GM19239 (cell line): ENCODE measurements around the gene SGSM1.

Experiments used
- DNase-seq: peaks from one replicate; pipeline ENCODE4 v3.0.0; 2011; ENCODE audit warnings: low spot score; ENCODE audit not compliant: insufficient read length
- FAIRE-seq: peaks from 2 replicates; lab custom pipeline; 2011; peaks lifted over from hg19 to GRCh38; lab: Jason Lieb, UNC

SGSM1 gene

GRCh38 chr22:24969560-24970301, 163.7 kb downstream of the SGSM1 start:
- no peak for FAIRE-seq

GRCh38 chr22:24972369-24972768, 166.4 kb downstream of the SGSM1 start:
- no peak for FAIRE-seq

More at GRCh38 chr22:24969560-24970301, 163.7 kb downstream of the SGSM1 start:
- no peak for DNase-seq

DNA sequence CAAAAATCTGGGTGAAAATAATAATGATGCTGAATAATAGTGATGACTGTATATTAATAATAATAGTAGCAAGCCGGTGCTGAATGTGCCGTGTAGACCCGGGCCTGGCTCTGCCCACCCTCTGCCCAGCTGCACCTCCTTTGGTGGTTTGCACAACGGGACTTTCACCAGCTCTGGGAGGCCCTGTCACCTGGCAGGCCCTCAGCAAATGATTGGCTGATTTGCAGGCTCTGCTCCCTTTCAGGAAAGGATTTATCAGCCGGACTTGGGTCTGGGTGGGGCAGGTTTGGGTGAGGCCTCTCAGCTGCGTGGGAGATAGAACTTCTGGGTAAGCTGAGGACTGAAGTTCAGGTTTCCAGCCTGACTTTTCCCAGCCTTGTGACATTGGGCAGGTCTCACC, 167.9 kb downstream of the SGSM1 start:
- DNase-seq, result no peak
- no peak for FAIRE-seq

More at GRCh38 chr22:24972369-24972768, 166.4 kb downstream of the SGSM1 start:
- DNase-seq, result no peak

DNA sequence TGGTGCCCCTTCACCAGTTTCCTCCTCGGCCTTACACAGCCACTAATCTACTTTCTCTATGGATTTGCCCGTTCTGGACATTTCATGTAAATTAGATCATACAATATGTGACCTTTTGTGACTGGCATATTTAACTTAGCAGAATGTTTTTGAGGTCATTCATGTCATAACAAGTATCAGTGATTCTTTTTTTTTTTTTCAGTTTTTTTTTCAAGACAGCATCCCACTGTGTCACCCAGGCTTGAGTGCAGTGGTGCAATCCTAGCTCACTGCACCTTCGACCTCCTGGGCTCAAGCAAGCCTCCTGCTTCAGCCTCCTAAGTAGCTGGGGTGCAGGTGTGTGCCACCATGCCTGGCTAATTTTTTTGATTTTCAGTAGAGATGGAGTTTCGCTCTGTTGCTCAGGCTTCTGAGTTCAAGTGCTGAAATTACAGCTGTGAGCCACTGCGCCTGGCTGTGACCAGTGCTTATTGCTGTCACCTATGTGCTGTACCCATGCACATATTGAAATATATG, 169.2 kb downstream of the SGSM1 start:
- DNase-seq (no peak), FAIRE-seq (no peak)

- DNase-seq (no peak), FAIRE-seq (no peak)
Observed at GRCh38 chr22:24975813-24976341, 169.9 kb downstream of the SGSM1 start.

- FAIRE-seq, result no peak
- no peak for DNase-seq
Observed at GRCh38 chr22:24976442-24977218, 170.6 kb downstream of the SGSM1 start.
